Measurements from ENCODE around the gene TIGAR.

GRCh38 chr12:4327293-4327692, 6.3 kb downstream of the TIGAR start:
- TF ChIP-seq ZNF274 (IDR thresholded peaks at IDR 0.05; ENCODE audit: borderline replicate concordance, extremely low read depth, low read length): no peak
- TF ChIP-seq POLR2A (IDR thresholded peaks at IDR 0.05; ENCODE audit: control extremely low read depth in 1 of 2, low read depth in 2 of 2, low read length in 2 of 2): no peak
- TF ChIP-seq, protein P1, sequence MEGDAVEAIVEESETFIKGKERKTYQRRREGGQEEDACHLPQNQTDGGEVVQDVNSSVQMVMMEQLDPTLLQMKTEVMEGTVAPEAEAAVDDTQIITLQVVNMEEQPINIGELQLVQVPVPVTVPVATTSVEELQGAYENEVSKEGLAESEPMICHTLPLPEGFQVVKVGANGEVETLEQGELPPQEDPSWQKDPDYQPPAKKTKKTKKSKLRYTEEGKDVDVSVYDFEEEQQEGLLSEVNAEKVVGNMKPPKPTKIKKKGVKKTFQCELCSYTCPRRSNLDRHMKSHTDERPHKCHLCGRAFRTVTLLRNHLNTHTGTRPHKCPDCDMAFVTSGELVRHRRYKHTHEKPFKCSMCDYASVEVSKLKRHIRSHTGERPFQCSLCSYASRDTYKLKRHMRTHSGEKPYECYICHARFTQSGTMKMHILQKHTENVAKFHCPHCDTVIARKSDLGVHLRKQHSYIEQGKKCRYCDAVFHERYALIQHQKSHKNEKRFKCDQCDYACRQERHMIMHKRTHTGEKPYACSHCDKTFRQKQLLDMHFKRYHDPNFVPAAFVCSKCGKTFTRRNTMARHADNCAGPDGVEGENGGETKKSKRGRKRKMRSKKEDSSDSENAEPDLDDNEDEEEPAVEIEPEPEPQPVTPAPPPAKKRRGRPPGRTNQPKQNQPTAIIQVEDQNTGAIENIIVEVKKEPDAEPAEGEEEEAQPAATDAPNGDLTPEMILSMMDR (IDR thresholded peaks at IDR 0.05; ENCODE audit: control extremely low read depth in 1 of 3, insufficient read depth in 1 of 3, low read depth in 1 of 3, low read length in 3 of 3): no peak
- TF ChIP-seq CHD1 (IDR thresholded peaks at IDR 0.05; ENCODE audit: low read depth, low read length): no peak
- no peak for TF ChIP-seq TBP (IDR thresholded peaks at IDR 0.05; ENCODE audit: low read depth, low read length)
- TF ChIP-seq TAF1 (IDR thresholded peaks at IDR 0.05; ENCODE audit: low read depth, low read length): no peak
- TF ChIP-seq JUND (IDR thresholded peaks at IDR 0.05; ENCODE audit: low read length): no peak
- no peak for TF ChIP-seq KDM5A (IDR thresholded peaks at IDR 0.05; ENCODE audit: low read length)
- TF ChIP-seq HDAC6 (IDR thresholded peaks at IDR 0.05; ENCODE audit: low read depth, low read length): no peak
- TF ChIP-seq KDM1A (IDR thresholded peaks at IDR 0.05; ENCODE audit: borderline replicate concordance, low read length): no peak
